BLaER1 (cell line): ENCODE results near the gene ANAPC10.

ENCODE experiments used
- H3K27ac ChIP-seq: shearing (Covaris generic); formaldehyde crosslinking; 2 replicates; pipeline ENCODE4 v1.8.1; 2022
- H3K27me3 ChIP-seq: shearing (Covaris generic); formaldehyde crosslinking; 2 replicates; pipeline ENCODE4 v1.8.1; 2022
- H3K36me3 ChIP-seq: shearing (Covaris generic); formaldehyde crosslinking; 2 replicates; pipeline ENCODE4 v1.8.1; 2022
- H3K4me1 ChIP-seq: shearing (Covaris generic); formaldehyde crosslinking; 2 replicates; pipeline ENCODE4 v1.8.1; 2022
- H3K4me2 ChIP-seq: shearing (Covaris generic); formaldehyde crosslinking; 2 replicates; pipeline ENCODE4 v1.8.1; 2022
- H3K4me3 ChIP-seq: shearing (Covaris generic); formaldehyde crosslinking; 2 replicates; pipeline ENCODE4 v1.8.1; 2022
- H3K9ac ChIP-seq: shearing (Covaris generic); formaldehyde crosslinking; 2 replicates; pipeline ENCODE4 v1.8.1; 2022
- H3K9me3 ChIP-seq: shearing (Covaris generic); formaldehyde crosslinking; 2 replicates; pipeline ENCODE4 v1.8.1; 2022
- H4K20me1 ChIP-seq: shearing (Covaris generic); formaldehyde crosslinking; 2 replicates; pipeline ENCODE4 v1.8.1; 2022
- Cebpa-rat ChIP-seq: shearing (Covaris generic); IDR thresholded peaks from 2 replicates; pipeline ENCODE4 v1.8.1; 2022

Gene ANAPC10

GRCh38 chr4:145103496-145103895, 5.5 kb upstream of the ANAPC10 start:
- H3K27ac ChIP-seq = no peak overlapping the region
- peaks cover 83% of the 10 kb centered on the region for H4K20me1 ChIP-seq
- H3K9ac ChIP-seq = no peak overlapping the region
- peaks cover 42% of the 10 kb centered on the region for H3K36me3 ChIP-seq
- TF ChIP-seq Cebpa-rat = no peak
- peaks cover 42% of the 10 kb centered on the region for H3K4me1 ChIP-seq
- peak overlapping the region; percentile 48 for H3K4me2 ChIP-seq
- H3K4me3 ChIP-seq = no peak overlapping the region
- no peaks in the 10 kb centered on the region for H3K27me3 ChIP-seq
- H3K9me3 ChIP-seq = no peaks in the 10 kb centered on the region

GRCh38 chr4:145102619-145103018, 4.6 kb upstream of the ANAPC10 start:
- H4K20me1 ChIP-seq = peaks cover 76% of the 10 kb centered on the region
- peak overlapping the region; percentile 48 for H3K4me2 ChIP-seq
- H3K36me3 ChIP-seq = peaks cover 34% of the 10 kb centered on the region
- TF ChIP-seq Cebpa-rat = no peak
- H3K9me3 ChIP-seq = no peaks in the 10 kb centered on the region
- no peak overlapping the region for H3K27ac ChIP-seq
- H3K27me3 ChIP-seq = no peaks in the 10 kb centered on the region
- peaks cover 42% of the 10 kb centered on the region for H3K4me1 ChIP-seq
- no peak overlapping the region for H3K4me3 ChIP-seq
- H3K9ac ChIP-seq = no peak overlapping the region

DNA sequence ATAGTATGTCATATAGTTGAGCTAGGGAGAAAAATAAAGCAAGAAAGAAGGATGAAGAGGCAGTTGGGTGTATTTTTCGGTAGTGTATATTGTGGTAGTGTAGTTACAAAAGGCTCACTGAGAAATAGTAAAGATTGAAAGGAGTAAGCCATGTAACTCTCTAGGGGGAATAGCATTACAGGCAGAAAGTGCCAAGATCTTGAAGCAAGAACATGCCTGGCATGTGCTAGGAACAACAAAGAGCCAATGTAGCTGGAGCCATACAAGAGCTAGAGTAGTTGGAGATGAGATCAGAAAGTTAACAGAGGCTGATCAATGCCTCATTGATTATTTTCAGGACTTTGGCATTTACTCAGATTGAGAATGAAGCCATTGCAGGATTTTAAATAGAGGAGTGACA, 3.1 kb upstream of the ANAPC10 start:
- Histone ChIP-seq H3K36me3 (peaks cover 18% of the 10 kb centered on the region; the same call in 1 of the 2 replicates), H3K4me1 (peaks cover 55% of the 10 kb centered on the region), H4K20me1 (peaks cover 60% of the 10 kb centered on the region), H3K9me3 (no peaks in the 10 kb centered on the region), H3K9ac (no peak overlapping the region), H3K4me3 (no peak overlapping the region), H3K27ac (no peak overlapping the region), H3K27me3 (no peaks in the 10 kb centered on the region), H3K4me2 (peak overlapping the region; percentile 48)
- TF ChIP-seq Cebpa-rat = no peak

GRCh38 chr4:145099653-145100052, 1.7 kb upstream of the ANAPC10 start:
- Histone ChIP-seq H3K27me3 (no peaks in the 10 kb centered on the region), H3K4me2 (peak overlapping the region; percentile 70), H3K36me3 (peaks cover 21% of the 10 kb centered on the region), H3K27ac (peak overlapping the region; percentile 94), H3K4me3 (peak overlapping the region; percentile 89), H4K20me1 (peaks cover 51% of the 10 kb centered on the region), H3K9me3 (peaks cover under 1% of the 10 kb centered on the region; the same call in 1 of the 2 replicates), H3K9ac (peak overlapping the region; percentile 94), H3K4me1 (peaks cover 58% of the 10 kb centered on the region)
- TF ChIP-seq Cebpa-rat = no peak

GRCh38 chr4:145098675-145099037, 660 bp upstream of the ANAPC10 start:
- Histone ChIP-seq H4K20me1 (peaks cover 44% of the 10 kb centered on the region), H3K4me2 (peak overlapping the region; percentile 70), H3K36me3 (peaks cover 26% of the 10 kb centered on the region), H3K27ac (peak overlapping the region; percentile 94), H3K9me3 (peaks cover 11% of the 10 kb centered on the region), H3K4me3 (peak overlapping the region; percentile 89), H3K27me3 (no peaks in the 10 kb centered on the region), H3K9ac (peak overlapping the region; percentile 94), H3K4me1 (peaks cover 57% of the 10 kb centered on the region)
- no peak for TF ChIP-seq Cebpa-rat

DNA sequence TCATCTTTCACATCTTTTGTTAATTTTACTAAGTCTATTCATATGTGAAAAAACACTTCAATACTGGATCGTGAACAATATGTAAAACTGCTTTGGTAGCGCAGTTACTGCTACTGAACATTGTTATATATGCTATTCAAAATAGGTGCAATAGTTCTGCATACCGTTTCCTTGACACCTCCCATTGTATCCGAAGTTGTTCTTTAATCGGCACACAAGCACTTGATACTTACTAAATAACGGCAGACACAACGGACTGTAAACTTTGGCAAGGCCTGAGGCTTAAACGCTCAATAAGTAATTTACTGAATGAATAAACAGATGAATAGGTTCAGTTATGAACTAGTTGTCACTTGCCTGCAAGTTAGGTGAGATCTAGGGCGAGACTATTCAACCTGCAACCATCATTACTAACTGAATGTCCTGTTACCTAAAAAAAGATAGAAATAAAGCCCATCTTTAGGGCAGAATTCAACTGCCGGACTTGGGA, 620 bp downstream of the ANAPC10 start:
- peak overlapping the region; percentile 89 for H3K4me3 ChIP-seq
- H3K9ac ChIP-seq = peak overlapping the region; percentile 94
- peaks cover 36% of the 10 kb centered on the region for H3K36me3 ChIP-seq
- peaks cover 44% of the 10 kb centered on the region for H3K4me1 ChIP-seq
- peaks cover 36% of the 10 kb centered on the region for H4K20me1 ChIP-seq
- H3K9me3 ChIP-seq = peaks cover 12% of the 10 kb centered on the region
- peak overlapping the region; percentile 94 for H3K27ac ChIP-seq
- peak overlapping the region; percentile 85 for H3K4me2 ChIP-seq
- TF ChIP-seq Cebpa-rat = no peak
- H3K27me3 ChIP-seq = no peaks in the 10 kb centered on the region

- Histone ChIP-seq H3K27me3 (no peaks in the 10 kb centered on the region), H3K4me3 (no peak overlapping the region), H3K4me1 (peaks cover 16% of the 10 kb centered on the region), H3K4me2 (no peak overlapping the region), H3K27ac (no peak overlapping the region), H4K20me1 (peaks cover 4% of the 10 kb centered on the region; the same call in 1 of the 2 replicates), H3K9ac (no peak overlapping the region), H3K9me3 (peaks cover 12% of the 10 kb centered on the region), H3K36me3 (peaks cover 72% of the 10 kb centered on the region)
- TF ChIP-seq Cebpa-rat = no peak
Observed at GRCh38 chr4:145093638-145094037, 4.4 kb downstream of the ANAPC10 start.

DNA sequence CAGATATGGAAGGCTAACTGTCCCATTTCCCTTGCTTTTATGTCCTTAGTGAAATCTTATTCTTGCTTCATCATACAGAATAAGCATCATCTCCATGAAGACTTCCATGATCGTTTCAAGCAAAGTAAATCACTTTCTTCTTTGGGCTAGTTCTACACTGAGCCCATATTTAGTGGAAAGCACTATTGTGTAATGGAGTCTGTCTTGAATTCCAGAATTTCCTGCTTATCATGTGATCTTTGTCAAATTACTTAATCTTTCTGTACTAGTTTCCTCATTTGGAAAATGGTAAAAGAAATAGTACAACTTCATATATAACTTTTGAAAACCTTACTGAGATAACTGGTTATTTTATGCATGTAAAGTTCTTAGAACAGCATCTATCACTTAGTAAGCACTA, 7.6 kb downstream of the ANAPC10 start:
- H4K20me1 ChIP-seq = peaks cover 12% of the 10 kb centered on the region; the same call in 1 of the 2 replicates
- no peak overlapping the region for H3K4me2 ChIP-seq
- H3K9me3 ChIP-seq = peaks cover 12% of the 10 kb centered on the region
- no peak for TF ChIP-seq Cebpa-rat
- peaks cover 10% of the 10 kb centered on the region; the same call in 1 of the 2 replicates for H3K4me1 ChIP-seq
- H3K27me3 ChIP-seq = no peaks in the 10 kb centered on the region
- H3K27ac ChIP-seq = no peak overlapping the region
- no peak overlapping the region for H3K9ac ChIP-seq
- H3K4me3 ChIP-seq = no peak overlapping the region
- peaks cover 96% of the 10 kb centered on the region for H3K36me3 ChIP-seq

DNA sequence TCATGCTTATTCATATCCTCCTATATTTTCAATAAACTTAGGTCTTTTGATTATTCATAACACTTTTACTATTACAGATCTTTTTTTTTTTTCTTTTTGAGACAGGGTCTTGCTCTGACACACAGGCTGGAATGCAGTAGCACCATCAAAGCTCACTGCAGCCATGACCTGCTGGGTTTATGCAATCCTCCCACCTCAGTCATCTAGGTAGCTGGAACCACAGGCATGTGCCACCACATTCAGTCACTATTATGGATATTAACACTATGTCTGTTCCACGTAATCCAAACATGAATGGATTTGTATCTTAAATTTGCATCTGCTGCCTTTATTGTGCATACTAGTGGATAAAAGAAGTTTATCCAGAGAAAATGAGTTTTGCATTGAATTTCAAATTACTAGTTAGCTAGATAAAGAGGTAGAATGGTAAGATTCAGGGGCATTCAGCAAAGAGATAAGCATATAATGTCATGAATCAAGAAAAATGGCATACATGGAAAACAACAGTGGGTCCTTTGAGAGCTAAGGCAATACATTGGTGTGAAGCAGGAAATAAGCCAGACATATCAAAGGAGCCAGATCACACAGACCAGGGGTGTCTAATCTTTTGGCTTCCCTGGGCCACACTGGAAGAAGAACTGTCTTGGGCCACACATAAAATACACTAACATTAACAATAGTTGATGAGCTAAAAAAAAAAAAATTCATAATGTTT, 13.9 kb downstream of the ANAPC10 start:
- Histone ChIP-seq H4K20me1 (peaks cover 14% of the 10 kb centered on the region; the same call in 1 of the 2 replicates), H3K9ac (no peak overlapping the region), H3K27ac (no peak overlapping the region), H3K4me2 (no peak overlapping the region), H3K4me1 (peaks cover 10% of the 10 kb centered on the region; the same call in 1 of the 2 replicates), H3K27me3 (no peaks in the 10 kb centered on the region), H3K36me3 (peaks cover 72% of the 10 kb centered on the region), H3K9me3 (peaks cover 7% of the 10 kb centered on the region; the same call in 1 of the 2 replicates), H3K4me3 (no peak overlapping the region)
- no peak for TF ChIP-seq Cebpa-rat

GRCh38 chr4:145081756-145082155, 16.2 kb downstream of the ANAPC10 start:
- Histone ChIP-seq H3K27ac (no peak overlapping the region), H3K36me3 (peaks cover 71% of the 10 kb centered on the region), H3K4me1 (no peaks in the 10 kb centered on the region), H4K20me1 (peaks cover 14% of the 10 kb centered on the region; the same call in 1 of the 2 replicates), H3K4me2 (no peak overlapping the region), H3K9me3 (peaks cover 22% of the 10 kb centered on the region), H3K9ac (no peak overlapping the region), H3K27me3 (no peaks in the 10 kb centered on the region), H3K4me3 (no peak overlapping the region)
- TF ChIP-seq Cebpa-rat = no peak
